Iris pigment epithelial cell (primary cell): Measurements from ENCODE around the gene ALX4.
A peak's percentile ranks its signal among the peaks of the same experiment; 100 is the strongest.

ENCODE experiments used
- DNase-seq: peaks from one replicate; pipeline ENCODE4 v3.0.0-alpha.2; 2011; ENCODE audit warnings: low read depth

The ALX4 gene

GRCh38 chr11:44335052-44335760 lies 25.3 kb upstream of the ALX4 start:
- no peak for DNase-seq

GRCh38 chr11:44334356-44335004 lies 24.5 kb upstream of the ALX4 start:
- no peak for DNase-seq

- DNase-seq, result peak; percentile 83
Measured at GRCh38 chr11:44333271-44334218, 23.6 kb upstream of the ALX4 start.

GRCh38 chr11:44332665-44333064 lies 22.7 kb upstream of the ALX4 start:
- DNase-seq, result no peak

GRCh38 chr11:44329472-44330230 lies 19.7 kb upstream of the ALX4 start:
- DNase-seq, result no peak

- DNase-seq, result no peak
Measured at GRCh38 chr11:44328138-44328660, 18.3 kb upstream of the ALX4 start.

- DNase-seq, result no peak
Measured at GRCh38 chr11:44327730-44328129, 17.8 kb upstream of the ALX4 start.

GRCh38 chr11:44326615-44327475 lies 16.9 kb upstream of the ALX4 start:
- no peak for DNase-seq

GRCh38 chr11:44325698-44326097 lies 15.8 kb upstream of the ALX4 start:
- DNase-seq, result no peak

- DNase-seq, result no peak
Measured at GRCh38 chr11:44324749-44325525, 15.0 kb upstream of the ALX4 start.

- no peak for DNase-seq
Measured at GRCh38 chr11:44324222-44324621, 14.3 kb upstream of the ALX4 start.

GRCh38 chr11:44322243-44322642 lies 12.3 kb upstream of the ALX4 start:
- DNase-seq, result no peak

- DNase-seq, result no peak
Measured at GRCh38 chr11:44321059-44321458, 11.1 kb upstream of the ALX4 start.

GRCh38 chr11:44320289-44320973 lies 10.5 kb upstream of the ALX4 start:
- no peak for DNase-seq

GRCh38 chr11:44319552-44320288 lies 9.8 kb upstream of the ALX4 start:
- no peak for DNase-seq

- DNase-seq, result no peak
Measured at GRCh38 chr11:44319170-44319551, 9.2 kb upstream of the ALX4 start.

- DNase-seq, result no peak
Measured at GRCh38 chr11:44318369-44318768, 8.4 kb upstream of the ALX4 start.

GRCh38 chr11:44316659-44317240 lies 6.8 kb upstream of the ALX4 start:
- no peak for DNase-seq
